GM23338 (cell line): Measurements from ENCODE around the gene OAS3. TPM values are rescaled to one million over a fixed set of nuclear protein-coding genes. Genes with fewer than 3 reads are reported as not detected.

Source experiments
- ATAC-seq: fragments of 200-7000 bp; cut with Tn5 transposase; 3 replicates; pipeline ENCODE4 v1.9.1; 2020
- DNase-seq: peaks from one replicate; pipeline ENCODE4 v3.0.0-alpha.2; 2015; ENCODE audit warnings: low spot score
- H2AFZ ChIP-seq: fragments of 200-600 bp; sonication (generic); 2 replicates; pipeline ENCODE4 v1.8.0; 2016; ENCODE audit warnings: antibody characterized with exemption, mild to moderate bottlenecking, moderate library complexity
- H3F3A ChIP-seq: fragments of 200-600 bp; sonication (generic); replicated peaks from 2 replicates; pipeline ENCODE4 v1.8.0; 2017; ENCODE audit warnings: antibody characterized with exemption, mixed run types, low read depth
- H3K27ac ChIP-seq: fragments of 200-600 bp; sonication (generic); 2 replicates; pipeline ENCODE4 v1.6.1; 2016; ENCODE audit warnings: low read depth
- H3K27me3 ChIP-seq: fragments of 200-600 bp; sonication (generic); 2 replicates; pipeline ENCODE4 v1.8.0; 2016; ENCODE audit warnings: mild to moderate bottlenecking, mixed run types, moderate library complexity; ENCODE audit not compliant: insufficient read depth
- H3K36me3 ChIP-seq: fragments of 200-600 bp; sonication (generic); 2 replicates; pipeline ENCODE4 v1.8.0; 2016; ENCODE audit warnings: mild to moderate bottlenecking; ENCODE audit not compliant: insufficient read depth
- H3K4me1 ChIP-seq: fragments of 200-600 bp; sonication (generic); 2 replicates; pipeline ENCODE4 v1.8.0; 2016; ENCODE audit warnings: mild to moderate bottlenecking, moderate library complexity; ENCODE audit not compliant: insufficient read depth
- H3K4me2 ChIP-seq: fragments of 200-600 bp; sonication (generic); 2 replicates; pipeline ENCODE4 v1.7.1; 2017; ENCODE audit warnings: mixed run types
- H3K4me3 ChIP-seq: fragments of 200-600 bp; sonication (generic); 2 replicates; pipeline ENCODE4 v1.6.1; 2016; ENCODE audit warnings: mixed run types
- H3K79me2 ChIP-seq: fragments of 200-600 bp; sonication (generic); replicated peaks from 2 replicates; pipeline ENCODE4 v1.8.0; 2017; ENCODE audit warnings: mild to moderate bottlenecking; ENCODE audit not compliant: insufficient read depth
- H3K9me2 ChIP-seq: fragments of 200-600 bp; sonication (generic); 2 replicates; pipeline ENCODE4 v1.8.0; 2017; ENCODE audit not compliant: insufficient read depth
- H4K20me1 ChIP-seq: fragments of 200-600 bp; sonication (generic); replicated peaks from 2 replicates; pipeline ENCODE4 v1.8.0; 2017; ENCODE audit warnings: mild to moderate bottlenecking; ENCODE audit not compliant: insufficient read depth
- H3K27ac Mint-ChIP-seq: 2 replicates; pipeline ENCODE4 v1.8.0; 2020; ENCODE audit warnings: inconsistent platforms, mild to moderate bottlenecking, moderate library complexity, mixed read lengths
- H3K27me3 Mint-ChIP-seq: 3 replicates; pipeline ENCODE4 v1.8.0; 2022; ENCODE audit warnings: low read depth, mild to moderate bottlenecking, moderate library complexity, mixed read lengths, inconsistent platforms; ENCODE audit not compliant: insufficient read depth, poor library complexity
- H3K36me3 Mint-ChIP-seq: 3 replicates; pipeline ENCODE4 v1.8.0; 2021; ENCODE audit warnings: low read depth, mild to moderate bottlenecking, inconsistent platforms, moderate library complexity, mixed read lengths
- H3K4me1 Mint-ChIP-seq: 3 replicates; pipeline ENCODE4 v1.8.0; 2020; ENCODE audit warnings: mild to moderate bottlenecking, inconsistent platforms, mixed read lengths
- H3K4me3 Mint-ChIP-seq: 3 replicates; pipeline ENCODE4 v1.8.0; 2021; ENCODE audit warnings: moderate library complexity, mild to moderate bottlenecking, inconsistent platforms, mixed read lengths
- H3K9me3 Mint-ChIP-seq: 3 replicates; pipeline ENCODE4 v1.8.0; 2020; ENCODE audit warnings: moderate library complexity, mild to moderate bottlenecking, inconsistent platforms, mixed read lengths
- CREB1 ChIP-seq: fragments of 250-450 bp; sonication (Bioruptor Pico); IDR thresholded peaks from 2 replicates; pipeline ENCODE4 v1.5.0; 2020; ENCODE audit warnings: low read depth, mild to moderate bottlenecking, moderate library complexity
- EZH2 ChIP-seq: fragments of 200-600 bp; sonication (generic); IDR thresholded peaks from one replicate; pipeline ENCODE4 v1.8.0; 2017; ENCODE audit warnings: antibody characterized with exemption, mild to moderate bottlenecking, low read depth; ENCODE audit not compliant: unreplicated experiment
- EZH2phosphoT487 ChIP-seq: fragments of 200-600 bp; sonication (generic); IDR thresholded peaks from one replicate; pipeline ENCODE4 v1.8.1; 2018; ENCODE audit warnings: antibody characterized with exemption; ENCODE audit not compliant: unreplicated experiment
- JUNB ChIP-seq: IDR thresholded peaks from one replicate; pipeline ENCODE4 v1.6.1; 2016; ENCODE audit warnings: antibody characterized with exemption; ENCODE audit not compliant: unreplicated experiment
- NANOG ChIP-seq: IDR thresholded peaks from 2 replicates; pipeline ENCODE4 v1.6.1; 2016; ENCODE audit warnings: antibody characterized with exemption, borderline replicate concordance
- POLR2AphosphoS5 ChIP-seq: IDR thresholded peaks from 2 replicates; pipeline ENCODE4 v1.6.1; 2016; ENCODE audit warnings: antibody characterized with exemption, low read depth
- STAT1 ChIP-seq: IDR thresholded peaks from one replicate; pipeline ENCODE4 v1.6.1; 2016; ENCODE audit warnings: antibody characterized with exemption; ENCODE audit not compliant: unreplicated experiment
- ZNF114 ChIP-seq: fragments of 250-450 bp; sonication (Bioruptor Pico); IDR thresholded peaks from 2 replicates; pipeline ENCODE4 v1.5.0; 2020; ENCODE audit warnings: mild to moderate bottlenecking, moderate library complexity
- ZNF331 ChIP-seq: fragments of 250-450 bp; sonication (Bioruptor Pico); IDR thresholded peaks from 2 replicates; pipeline ENCODE4 v1.5.0; 2020; ENCODE audit warnings: low read depth, mild to moderate bottlenecking, moderate library complexity
- polyA plus RNA-seq: library from polyadenylated mRNA; unstranded; fragments of >200 nt; fragmentation: Nextera tagmentation; extraction: Ambion mirVana; gene quantifications from 2 replicates; pipeline ENCODE4 v1.2.1, GENCODE V29; 2016
- total RNA-seq: library from RNA; depleted of rRNA; stranded (reverse); fragments of >200 nt; shearing (Covaris generic); gene quantifications from 2 replicates; pipeline ENCODE4 v1.2.3, GENCODE V29; 2014
- TF ChIP-seq, protein P1 (sequence below): fragments of 250-450 bp; sonication (Bioruptor Pico); IDR thresholded peaks from 2 replicates; pipeline ENCODE4 v1.5.0; 2020; ENCODE audit warnings: mild to moderate bottlenecking, moderate library complexity
- TF ChIP-seq, protein P2 (sequence below): IDR thresholded peaks from 2 replicates; pipeline ENCODE4 v1.6.1; 2016; ENCODE audit warnings: antibody characterized with exemption
- TF ChIP-seq, protein P3 (sequence below), 2 experiments: fragments of 200-600 bp in 1 of 2; sonication (generic) in 1 of 2; conservative IDR thresholded peaks; 2 replicates each; pipeline versions ENCODE4 v1.5.1 to v1.6.1; 2016 to 2017; ENCODE audit warnings: antibody characterized with exemption in 2 of 2, low read depth in 2 of 2, mild to moderate bottlenecking in 2 of 2, moderate library complexity in 1 of 2
- TF ChIP-seq, protein P4 (sequence below): IDR thresholded peaks from one replicate; pipeline ENCODE4 v1.6.1; 2018; ENCODE audit warnings: antibody characterized with exemption; ENCODE audit not compliant: unreplicated experiment

Gene OAS3
- total and polyA plus RNA-seq, 2 experiments from 2014 or later, result 0.27 to 1.4 TPM

DNA sequence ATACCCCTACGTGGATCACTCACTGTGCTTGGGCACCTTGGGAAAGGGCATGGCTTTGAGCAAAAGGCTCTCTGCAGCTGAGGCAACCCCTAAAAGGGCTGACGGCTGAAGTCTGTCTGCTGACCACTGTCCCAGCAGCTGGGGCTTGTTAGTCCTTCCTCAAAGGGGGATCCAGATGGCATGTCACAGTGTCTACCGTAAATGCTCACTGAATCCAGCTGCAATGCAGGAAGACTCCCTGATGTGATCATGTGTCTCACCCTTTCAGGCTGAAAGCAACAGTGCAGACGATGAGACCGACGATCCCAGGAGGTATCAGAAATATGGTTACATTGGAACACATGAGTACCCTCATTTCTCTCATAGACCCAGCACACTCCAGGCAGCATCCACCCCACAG lies 19.2 kb upstream of the OAS3 start:
- Mint-ChIP-seq H3K27ac (no peak overlapping the region), H3K27me3 (peaks cover 4% of the 10 kb centered on the region), H3K4me3 (no peak overlapping the region), H3K4me1 (no peaks in the 10 kb centered on the region), H3K9me3 (peaks cover 17% of the 10 kb centered on the region), H3K36me3 (peaks cover 2% of the 10 kb centered on the region; the same call in 1 of the 3 replicates)
- DNase-seq, result no peak
- H3K4me1 ChIP-seq, result no peaks in the 10 kb centered on the region
- H3K36me3 ChIP-seq, result no peaks in the 10 kb centered on the region
- no peaks in the 10 kb centered on the region for H3K27me3 ChIP-seq
- no peak for ATAC-seq
- no peak overlapping the region for H3K4me2 ChIP-seq
- no peaks in the 10 kb centered on the region for H3K79me2 ChIP-seq
- H2AFZ ChIP-seq, result no peak overlapping the region
- TF ChIP-seq, protein P1, sequence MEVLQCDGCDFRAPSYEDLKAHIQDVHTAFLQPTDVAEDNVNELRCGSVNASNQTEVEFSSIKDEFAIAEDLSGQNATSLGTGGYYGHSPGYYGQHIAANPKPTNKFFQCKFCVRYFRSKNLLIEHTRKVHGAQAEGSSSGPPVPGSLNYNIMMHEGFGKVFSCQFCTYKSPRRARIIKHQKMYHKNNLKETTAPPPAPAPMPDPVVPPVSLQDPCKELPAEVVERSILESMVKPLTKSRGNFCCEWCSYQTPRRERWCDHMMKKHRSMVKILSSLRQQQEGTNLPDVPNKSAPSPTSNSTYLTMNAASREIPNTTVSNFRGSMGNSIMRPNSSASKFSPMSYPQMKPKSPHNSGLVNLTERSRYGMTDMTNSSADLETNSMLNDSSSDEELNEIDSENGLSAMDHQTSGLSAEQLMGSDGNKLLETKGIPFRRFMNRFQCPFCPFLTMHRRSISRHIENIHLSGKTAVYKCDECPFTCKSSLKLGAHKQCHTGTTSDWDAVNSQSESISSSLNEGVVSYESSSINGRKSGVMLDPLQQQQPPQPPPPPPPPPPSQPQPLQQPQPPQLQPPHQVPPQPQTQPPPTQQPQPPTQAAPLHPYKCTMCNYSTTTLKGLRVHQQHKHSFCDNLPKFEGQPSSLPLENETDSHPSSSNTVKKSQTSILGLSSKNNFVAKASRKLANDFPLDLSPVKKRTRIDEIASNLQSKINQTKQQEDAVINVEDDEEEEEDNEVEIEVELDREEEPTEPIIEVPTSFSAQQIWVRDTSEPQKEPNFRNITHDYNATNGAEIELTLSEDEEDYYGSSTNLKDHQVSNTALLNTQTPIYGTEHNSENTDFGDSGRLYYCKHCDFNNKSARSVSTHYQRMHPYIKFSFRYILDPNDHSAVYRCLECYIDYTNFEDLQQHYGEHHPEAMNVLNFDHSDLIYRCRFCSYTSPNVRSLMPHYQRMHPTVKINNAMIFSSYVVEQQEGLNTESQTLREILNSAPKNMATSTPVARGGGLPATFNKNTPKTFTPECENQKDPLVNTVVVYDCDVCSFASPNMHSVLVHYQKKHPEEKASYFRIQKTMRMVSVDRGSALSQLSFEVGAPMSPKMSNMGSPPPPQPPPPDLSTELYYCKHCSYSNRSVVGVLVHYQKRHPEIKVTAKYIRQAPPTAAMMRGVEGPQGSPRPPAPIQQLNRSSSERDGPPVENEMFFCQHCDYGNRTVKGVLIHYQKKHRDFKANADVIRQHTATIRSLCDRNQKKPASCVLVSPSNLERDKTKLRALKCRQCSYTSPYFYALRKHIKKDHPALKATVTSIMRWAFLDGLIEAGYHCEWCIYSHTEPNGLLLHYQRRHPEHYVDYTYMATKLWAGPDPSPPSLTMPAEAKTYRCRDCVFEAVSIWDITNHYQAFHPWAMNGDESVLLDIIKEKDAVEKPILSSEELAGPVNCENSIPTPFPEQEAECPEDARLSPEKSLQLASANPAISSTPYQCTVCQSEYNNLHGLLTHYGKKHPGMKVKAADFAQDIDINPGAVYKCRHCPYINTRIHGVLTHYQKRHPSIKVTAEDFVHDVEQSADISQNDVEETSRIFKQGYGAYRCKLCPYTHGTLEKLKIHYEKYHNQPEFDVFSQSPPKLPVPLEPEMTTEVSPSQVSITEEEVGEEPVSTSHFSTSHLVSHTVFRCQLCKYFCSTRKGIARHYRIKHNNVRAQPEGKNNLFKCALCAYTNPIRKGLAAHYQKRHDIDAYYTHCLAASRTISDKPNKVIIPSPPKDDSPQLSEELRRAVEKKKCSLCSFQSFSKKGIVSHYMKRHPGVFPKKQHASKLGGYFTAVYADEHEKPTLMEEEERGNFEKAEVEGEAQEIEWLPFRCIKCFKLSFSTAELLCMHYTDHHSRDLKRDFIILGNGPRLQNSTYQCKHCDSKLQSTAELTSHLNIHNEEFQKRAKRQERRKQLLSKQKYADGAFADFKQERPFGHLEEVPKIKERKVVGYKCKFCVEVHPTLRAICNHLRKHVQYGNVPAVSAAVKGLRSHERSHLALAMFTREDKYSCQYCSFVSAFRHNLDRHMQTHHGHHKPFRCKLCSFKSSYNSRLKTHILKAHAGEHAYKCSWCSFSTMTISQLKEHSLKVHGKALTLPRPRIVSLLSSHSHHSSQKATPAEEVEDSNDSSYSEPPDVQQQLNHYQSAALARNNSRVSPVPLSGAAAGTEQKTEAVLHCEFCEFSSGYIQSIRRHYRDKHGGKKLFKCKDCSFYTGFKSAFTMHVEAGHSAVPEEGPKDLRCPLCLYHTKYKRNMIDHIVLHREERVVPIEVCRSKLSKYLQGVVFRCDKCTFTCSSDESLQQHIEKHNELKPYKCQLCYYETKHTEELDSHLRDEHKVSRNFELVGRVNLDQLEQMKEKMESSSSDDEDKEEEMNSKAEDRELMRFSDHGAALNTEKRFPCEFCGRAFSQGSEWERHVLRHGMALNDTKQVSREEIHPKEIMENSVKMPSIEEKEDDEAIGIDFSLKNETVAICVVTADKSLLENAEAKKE (CRISPR knock-in tag), result no peak
- TF ChIP-seq STAT1 (no peak), ZNF331 (CRISPR knock-in tag) (no peak), JUNB (no peak), EZH2 (no peak), POLR2AphosphoS5 (no peak), EZH2phosphoT487 (no peak), NANOG (no peak), ZNF114 (CRISPR knock-in tag) (no peak), CREB1 (CRISPR knock-in tag) (no peak)
- TF ChIP-seq, protein P2, sequence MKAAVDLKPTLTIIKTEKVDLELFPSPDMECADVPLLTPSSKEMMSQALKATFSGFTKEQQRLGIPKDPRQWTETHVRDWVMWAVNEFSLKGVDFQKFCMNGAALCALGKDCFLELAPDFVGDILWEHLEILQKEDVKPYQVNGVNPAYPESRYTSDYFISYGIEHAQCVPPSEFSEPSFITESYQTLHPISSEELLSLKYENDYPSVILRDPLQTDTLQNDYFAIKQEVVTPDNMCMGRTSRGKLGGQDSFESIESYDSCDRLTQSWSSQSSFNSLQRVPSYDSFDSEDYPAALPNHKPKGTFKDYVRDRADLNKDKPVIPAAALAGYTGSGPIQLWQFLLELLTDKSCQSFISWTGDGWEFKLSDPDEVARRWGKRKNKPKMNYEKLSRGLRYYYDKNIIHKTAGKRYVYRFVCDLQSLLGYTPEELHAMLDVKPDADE, result no peak
- TF ChIP-seq, protein P3, sequence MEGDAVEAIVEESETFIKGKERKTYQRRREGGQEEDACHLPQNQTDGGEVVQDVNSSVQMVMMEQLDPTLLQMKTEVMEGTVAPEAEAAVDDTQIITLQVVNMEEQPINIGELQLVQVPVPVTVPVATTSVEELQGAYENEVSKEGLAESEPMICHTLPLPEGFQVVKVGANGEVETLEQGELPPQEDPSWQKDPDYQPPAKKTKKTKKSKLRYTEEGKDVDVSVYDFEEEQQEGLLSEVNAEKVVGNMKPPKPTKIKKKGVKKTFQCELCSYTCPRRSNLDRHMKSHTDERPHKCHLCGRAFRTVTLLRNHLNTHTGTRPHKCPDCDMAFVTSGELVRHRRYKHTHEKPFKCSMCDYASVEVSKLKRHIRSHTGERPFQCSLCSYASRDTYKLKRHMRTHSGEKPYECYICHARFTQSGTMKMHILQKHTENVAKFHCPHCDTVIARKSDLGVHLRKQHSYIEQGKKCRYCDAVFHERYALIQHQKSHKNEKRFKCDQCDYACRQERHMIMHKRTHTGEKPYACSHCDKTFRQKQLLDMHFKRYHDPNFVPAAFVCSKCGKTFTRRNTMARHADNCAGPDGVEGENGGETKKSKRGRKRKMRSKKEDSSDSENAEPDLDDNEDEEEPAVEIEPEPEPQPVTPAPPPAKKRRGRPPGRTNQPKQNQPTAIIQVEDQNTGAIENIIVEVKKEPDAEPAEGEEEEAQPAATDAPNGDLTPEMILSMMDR (conservative IDR thresholded peaks at IDR 0.05; ENCODE audit: low read depth in 2 of 2), result no peak
- TF ChIP-seq, protein P4, sequence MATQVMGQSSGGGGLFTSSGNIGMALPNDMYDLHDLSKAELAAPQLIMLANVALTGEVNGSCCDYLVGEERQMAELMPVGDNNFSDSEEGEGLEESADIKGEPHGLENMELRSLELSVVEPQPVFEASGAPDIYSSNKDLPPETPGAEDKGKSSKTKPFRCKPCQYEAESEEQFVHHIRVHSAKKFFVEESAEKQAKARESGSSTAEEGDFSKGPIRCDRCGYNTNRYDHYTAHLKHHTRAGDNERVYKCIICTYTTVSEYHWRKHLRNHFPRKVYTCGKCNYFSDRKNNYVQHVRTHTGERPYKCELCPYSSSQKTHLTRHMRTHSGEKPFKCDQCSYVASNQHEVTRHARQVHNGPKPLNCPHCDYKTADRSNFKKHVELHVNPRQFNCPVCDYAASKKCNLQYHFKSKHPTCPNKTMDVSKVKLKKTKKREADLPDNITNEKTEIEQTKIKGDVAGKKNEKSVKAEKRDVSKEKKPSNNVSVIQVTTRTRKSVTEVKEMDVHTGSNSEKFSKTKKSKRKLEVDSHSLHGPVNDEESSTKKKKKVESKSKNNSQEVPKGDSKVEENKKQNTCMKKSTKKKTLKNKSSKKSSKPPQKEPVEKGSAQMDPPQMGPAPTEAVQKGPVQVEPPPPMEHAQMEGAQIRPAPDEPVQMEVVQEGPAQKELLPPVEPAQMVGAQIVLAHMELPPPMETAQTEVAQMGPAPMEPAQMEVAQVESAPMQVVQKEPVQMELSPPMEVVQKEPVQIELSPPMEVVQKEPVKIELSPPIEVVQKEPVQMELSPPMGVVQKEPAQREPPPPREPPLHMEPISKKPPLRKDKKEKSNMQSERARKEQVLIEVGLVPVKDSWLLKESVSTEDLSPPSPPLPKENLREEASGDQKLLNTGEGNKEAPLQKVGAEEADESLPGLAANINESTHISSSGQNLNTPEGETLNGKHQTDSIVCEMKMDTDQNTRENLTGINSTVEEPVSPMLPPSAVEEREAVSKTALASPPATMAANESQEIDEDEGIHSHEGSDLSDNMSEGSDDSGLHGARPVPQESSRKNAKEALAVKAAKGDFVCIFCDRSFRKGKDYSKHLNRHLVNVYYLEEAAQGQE, result no peak
- no peak overlapping the region for H3K27ac ChIP-seq
- H4K20me1 ChIP-seq, result no peaks in the 10 kb centered on the region
- no peaks in the 10 kb centered on the region for H3F3A ChIP-seq
- no peaks in the 10 kb centered on the region; the same call in 1 of the 2 replicates for H3K9me2 ChIP-seq
- no peak overlapping the region for H3K4me3 ChIP-seq
